RWPE2 (cell line): ENCODE data around the gene RABL6.
"Not testable (repeated sequence)": the region's sequence is repeated elsewhere in the genome, so short reads cannot be mapped to it uniquely, and the experiment has no call there.

Experiments
- ATAC-seq: fragments of 200-7000 bp; cut with Tn5 transposase; 3 replicates; pipeline ENCODE4 v1.9.1; 2021; ENCODE audit warnings: low read depth
- DNase-seq: peaks from one replicate; pipeline ENCODE4 v3.0.0-alpha.2; 2020; ENCODE audit warnings: low spot score
- H3K27ac ChIP-seq: fragments of 450-650 bp; 2 replicates; pipeline ENCODE4 v1.5.1; 2017; ENCODE audit warnings: mild to moderate bottlenecking; ENCODE audit not compliant: poor library complexity, severe bottlenecking
- H3K27me3 ChIP-seq: fragments of 250-450 bp; sonication (Bioruptor Pico); 2 replicates; pipeline ENCODE4 v1.5.1; 2021; ENCODE audit warnings: mild to moderate bottlenecking, moderate library complexity; ENCODE audit not compliant: insufficient read depth, poor library complexity, severe bottlenecking
- H3K36me3 ChIP-seq: fragments of 250-450 bp; sonication (Bioruptor Pico); 2 replicates; pipeline ENCODE4 v1.5.1; 2020; ENCODE audit warnings: low read depth, mild to moderate bottlenecking, moderate library complexity
- H3K4me1 ChIP-seq: fragments of 250-450 bp; sonication (Bioruptor Pico); 2 replicates; pipeline ENCODE4 v1.5.1; 2021; ENCODE audit warnings: mild to moderate bottlenecking, moderate library complexity; ENCODE audit not compliant: insufficient read depth, poor library complexity, severe bottlenecking
- H3K4me3 ChIP-seq: fragments of 250-450 bp; sonication (Bioruptor Pico); 2 replicates; pipeline ENCODE4 v1.5.1; 2021; ENCODE audit warnings: mild to moderate bottlenecking, moderate library complexity; ENCODE audit not compliant: severe bottlenecking
- H3K9me3 ChIP-seq: fragments of 250-450 bp; sonication (Bioruptor Pico); 2 replicates; pipeline ENCODE4 v1.5.1; 2021; ENCODE audit warnings: mild to moderate bottlenecking, moderate library complexity; ENCODE audit not compliant: severe bottlenecking
- CTCF ChIP-seq: fragments of 450-650 bp; IDR thresholded peaks from one replicate; pipeline ENCODE4 v1.5.1; 2017; ENCODE audit warnings: mild to moderate bottlenecking, moderate library complexity; ENCODE audit not compliant: poor library complexity, severe bottlenecking

RABL6 gene

GRCh38 chr9:136835162-136835931 is 27.6 kb downstream of the RABL6 start:
- H3K9me3 ChIP-seq, result no peaks in the 10 kb centered on the region
- H3K27me3 ChIP-seq, result no peaks in the 10 kb centered on the region
- peaks cover 17% of the 10 kb centered on the region; the same call in 1 of the 2 replicates for H3K36me3 ChIP-seq
- no peak overlapping the region for H3K27ac ChIP-seq
- no peaks in the 10 kb centered on the region for H3K4me1 ChIP-seq
- DNase-seq (no peak), ATAC-seq (no peak)
- no peak for TF ChIP-seq CTCF
- H3K4me3 ChIP-seq, result no peak overlapping the region

- ATAC-seq (no peak), DNase-seq (no peak)
- peaks cover 9% of the 10 kb centered on the region; the same call in 1 of the 2 replicates for H3K36me3 ChIP-seq
These were observed 28.5 kb downstream of the RABL6 start for GRCh38 chr9:136835932-136836904.

GRCh38 chr9:136837146-136837855 is 29.6 kb downstream of the RABL6 start:
- no peak for TF ChIP-seq CTCF
- H3K9me3 ChIP-seq, result no peaks in the 10 kb centered on the region
- ATAC-seq, result no peak
- no peak overlapping the region for H3K27ac ChIP-seq
- H3K4me1 ChIP-seq, result no peaks in the 10 kb centered on the region
- DNase-seq, result no peak
- H3K4me3 ChIP-seq, result no peak overlapping the region
- H3K36me3 ChIP-seq, result 0 out of 2 replicates have a peak, but pooled peaks cover 3% of the 10 kb centered on the region
- no peaks in the 10 kb centered on the region for H3K27me3 ChIP-seq

More at GRCh38 chr9:136835932-136836904, 28.5 kb downstream of the RABL6 start:
- no peak overlapping the region for H3K27ac ChIP-seq
- TF ChIP-seq CTCF, result no peak
- no peaks in the 10 kb centered on the region for H3K4me1 ChIP-seq
- no peaks in the 10 kb centered on the region for H3K9me3 ChIP-seq
- no peak overlapping the region for H3K4me3 ChIP-seq
- H3K27me3 ChIP-seq, result no peaks in the 10 kb centered on the region

- H3K36me3 ChIP-seq, H3K4me3 ChIP-seq, ATAC-seq, H3K27ac ChIP-seq, H3K9me3 ChIP-seq, H3K4me1 ChIP-seq, DNase-seq, H3K27me3 ChIP-seq: not testable (repeated sequence)
These were observed 30.1 kb downstream of the RABL6 start for GRCh38 chr9:136837856-136838277.
